GM19468 (cell line): ENCODE data around the gene HYAL1.
"Not testable (repeated sequence)": the region's sequence is repeated elsewhere in the genome, so short reads cannot be mapped to it uniquely, and the experiment has no call there.

ENCODE experiments used
- ATAC-seq: cut with Tn5 transposase; IDR thresholded peaks from one replicate; pipeline ENCODE4 v1.9.1; 2021; ENCODE audit warnings: mild to moderate bottlenecking, moderate library complexity, moderate number of reproducible peaks; ENCODE audit not compliant: unreplicated experiment; ENCODE audit errors: extremely low read depth

The HYAL1 gene

GRCh38 chr3:50264383-50264963 lies 38.9 kb downstream of the HYAL1 start:
- ATAC-seq = no peak

GRCh38 chr3:50263478-50264382 lies 39.6 kb downstream of the HYAL1 start:
- ATAC-seq = no peak

- no peak for ATAC-seq
Measured at GRCh38 chr3:50262778-50263177, 40.6 kb downstream of the HYAL1 start.

GRCh38 chr3:50262200-50262599 lies 41.2 kb downstream of the HYAL1 start:
- ATAC-seq = not testable (repeated sequence)

- no peak for ATAC-seq
Measured at GRCh38 chr3:50261505-50261904, 41.9 kb downstream of the HYAL1 start.

- ATAC-seq = no peak
Measured at GRCh38 chr3:50260942-50261441, 42.4 kb downstream of the HYAL1 start.

GRCh38 chr3:50260027-50260941 lies 43.1 kb downstream of the HYAL1 start:
- peak; percentile 84 for ATAC-seq

GRCh38 chr3:50259432-50260026 lies 43.8 kb downstream of the HYAL1 start:
- ATAC-seq = peak; percentile 12

- no peak for ATAC-seq
Measured at GRCh38 chr3:50258979-50259378, 44.4 kb downstream of the HYAL1 start.

- ATAC-seq = no peak
Measured at GRCh38 chr3:50258029-50258680, 45.2 kb downstream of the HYAL1 start.

- ATAC-seq = no peak
Measured at GRCh38 chr3:50256978-50257890, 46.1 kb downstream of the HYAL1 start.

GRCh38 chr3:50255251-50255615 lies 48.1 kb downstream of the HYAL1 start:
- ATAC-seq = no peak

GRCh38 chr3:50254577-50255250 lies 48.7 kb downstream of the HYAL1 start:
- no peak for ATAC-seq

GRCh38 chr3:50251220-50251619 lies 52.2 kb downstream of the HYAL1 start:
- ATAC-seq = no peak

- no peak for ATAC-seq
Measured at GRCh38 chr3:50250514-50250913, 52.9 kb downstream of the HYAL1 start.
